HepG2 (cell line): ENCODE measurements around the gene CA5B. TPM values are rescaled to one million over a fixed set of nuclear protein-coding genes. Genes with fewer than 3 reads are reported as not detected.

Experiments used
- CBX5 ChIP-seq: sonication (generic); formaldehyde crosslinking; IDR thresholded peaks from 2 replicates; pipeline ENCODE4 v1.4.0; 2020; ENCODE audit warnings: missing genetic modification reagents, borderline replicate concordance
- HOXA7 ChIP-seq: sonication (generic); formaldehyde crosslinking; IDR thresholded peaks from 2 replicates; pipeline ENCODE4 v1.8.1; 2022; ENCODE audit warnings: mild to moderate bottlenecking, missing genetic modification reagents, moderate library complexity
- PRDM10 ChIP-seq: sonication (generic); formaldehyde crosslinking; IDR thresholded peaks from 2 replicates; pipeline ENCODE4 v1.4.0; 2020; ENCODE audit warnings: low read depth, missing genetic modification reagents
- TIGD3 ChIP-seq: sonication (generic); formaldehyde crosslinking; IDR thresholded peaks from 2 replicates; pipeline ENCODE4 v1.5.1; 2020; ENCODE audit warnings: mild to moderate bottlenecking, missing genetic modification reagents, borderline replicate concordance
- ZNF275 ChIP-seq: sonication (generic); formaldehyde crosslinking; IDR thresholded peaks from 2 replicates; pipeline ENCODE4 v1.8.0; 2022; ENCODE audit warnings: missing genetic modification reagents, mild to moderate bottlenecking, inconsistent platforms, borderline replicate concordance
- ZNF616 ChIP-seq: sonication (generic); formaldehyde crosslinking; IDR thresholded peaks from 2 replicates; pipeline ENCODE4 v1.5.0; 2020; ENCODE audit warnings: low read depth, mild to moderate bottlenecking, missing genetic modification reagents
- ZNF883 ChIP-seq: sonication (generic); formaldehyde crosslinking; IDR thresholded peaks from 2 replicates; pipeline ENCODE4 v1.5.1; 2020; ENCODE audit warnings: mild to moderate bottlenecking, missing genetic modification reagents; ENCODE audit errors: not compliant biosample characterization
- polyA plus RNA-seq, 8 experiments: library from polyadenylated mRNA; depleted of rRNA in 3 of 8; stranded (reverse) in 7 of 8; unstranded in 1 of 8; fragments of >200 nt; fragmentation: Illumina TruSeq in 4 of 8; extraction: Trizol in 4 of 8; gene quantifications; 2 replicates each; pipeline versions ENCODE4 v1.2.1 to v1.2.3, GENCODE V29; 2011 to 2016; ENCODE audit warnings: low read depth in 4 of 8, missing spikeins in 1 of 8, mixed read lengths in 1 of 8; ENCODE audit not compliant: insufficient read depth in 1 of 8
- total RNA-seq, 5 experiments: library from RNA; depleted of rRNA; stranded (reverse); fragments of >200 nt; fragmentation: Illumina TruSeq; extraction: Trizol; gene quantifications; 2 replicates each; pipeline ENCODE4 v1.2.3, GENCODE V29; 2016; ENCODE audit warnings: low read depth in 1 of 5

CA5B gene
- total and polyA plus RNA-seq, 2 of the 13 experiments (the other 11 are each of a cell fraction or from before 2014, with no cell fraction given) = 1.7 to 2.2 TPM

GRCh38 chrX:15696516-15696915 is 41.6 kb upstream of the CA5B start (continued):
- TF ChIP-seq TIGD3 (CRISPR knock-in tag) (no peak), ZNF275 (no peak), PRDM10 (no peak), CBX5 (CRISPR knock-in tag) (no peak), HOXA7 (CRISPR knock-in tag) (no peak), ZNF883 (no peak), ZNF616 (CRISPR knock-in tag) (no peak)
- TF ChIP-seq, all 625 proteins: peak for 0
